ENCODE data around the gene CEP85.

DNA sequence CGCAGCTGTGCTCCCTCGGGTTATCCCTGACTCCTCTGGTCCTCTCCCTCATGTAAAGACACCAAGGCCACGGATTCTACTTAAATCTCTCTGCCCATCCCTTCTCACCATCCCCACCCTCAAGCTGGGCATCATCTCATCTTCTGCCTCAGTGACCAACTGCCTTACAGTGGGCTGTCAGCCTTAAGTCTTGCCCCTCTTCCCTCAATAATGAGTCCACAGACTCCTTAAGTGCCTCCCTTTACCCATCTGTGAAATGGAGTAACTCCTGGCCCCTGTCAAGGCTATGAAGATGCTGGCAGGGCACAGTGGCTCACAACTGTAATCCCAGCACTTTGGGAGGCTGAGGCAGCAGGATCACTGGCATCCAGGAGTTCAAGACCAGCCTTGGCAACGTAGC is 57.9 kb downstream of the CEP85 start:
- TF ChIP-seq, protein P1, sequence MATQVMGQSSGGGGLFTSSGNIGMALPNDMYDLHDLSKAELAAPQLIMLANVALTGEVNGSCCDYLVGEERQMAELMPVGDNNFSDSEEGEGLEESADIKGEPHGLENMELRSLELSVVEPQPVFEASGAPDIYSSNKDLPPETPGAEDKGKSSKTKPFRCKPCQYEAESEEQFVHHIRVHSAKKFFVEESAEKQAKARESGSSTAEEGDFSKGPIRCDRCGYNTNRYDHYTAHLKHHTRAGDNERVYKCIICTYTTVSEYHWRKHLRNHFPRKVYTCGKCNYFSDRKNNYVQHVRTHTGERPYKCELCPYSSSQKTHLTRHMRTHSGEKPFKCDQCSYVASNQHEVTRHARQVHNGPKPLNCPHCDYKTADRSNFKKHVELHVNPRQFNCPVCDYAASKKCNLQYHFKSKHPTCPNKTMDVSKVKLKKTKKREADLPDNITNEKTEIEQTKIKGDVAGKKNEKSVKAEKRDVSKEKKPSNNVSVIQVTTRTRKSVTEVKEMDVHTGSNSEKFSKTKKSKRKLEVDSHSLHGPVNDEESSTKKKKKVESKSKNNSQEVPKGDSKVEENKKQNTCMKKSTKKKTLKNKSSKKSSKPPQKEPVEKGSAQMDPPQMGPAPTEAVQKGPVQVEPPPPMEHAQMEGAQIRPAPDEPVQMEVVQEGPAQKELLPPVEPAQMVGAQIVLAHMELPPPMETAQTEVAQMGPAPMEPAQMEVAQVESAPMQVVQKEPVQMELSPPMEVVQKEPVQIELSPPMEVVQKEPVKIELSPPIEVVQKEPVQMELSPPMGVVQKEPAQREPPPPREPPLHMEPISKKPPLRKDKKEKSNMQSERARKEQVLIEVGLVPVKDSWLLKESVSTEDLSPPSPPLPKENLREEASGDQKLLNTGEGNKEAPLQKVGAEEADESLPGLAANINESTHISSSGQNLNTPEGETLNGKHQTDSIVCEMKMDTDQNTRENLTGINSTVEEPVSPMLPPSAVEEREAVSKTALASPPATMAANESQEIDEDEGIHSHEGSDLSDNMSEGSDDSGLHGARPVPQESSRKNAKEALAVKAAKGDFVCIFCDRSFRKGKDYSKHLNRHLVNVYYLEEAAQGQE (IDR thresholded peaks at IDR 0.05; ENCODE audit: insufficient read depth in 1 of 2, low read depth in 2 of 2, low read length in 2 of 2): no peak
- TF ChIP-seq POLR2AphosphoS5 (IDR thresholded peaks at IDR 0.05; ENCODE audit: low read depth, low read length): no peak

Measured in PFSK-1 (cell line).